ENCODE data around the gene FGFBP2.

The FGFBP2 gene

GRCh38 chr4:15989424-15989823 is 26.4 kb upstream of the FGFBP2 start:
- H3K4me3 ChIP-seq (replicated peaks; ENCODE audit: low read depth, low read length), result no peak overlapping the region
- no peak for DNase-seq (ENCODE audit: extremely low read depth, low read depth)
- TF ChIP-seq CTCF (IDR thresholded peaks at IDR 0.05; ENCODE audit: low read depth, low read length, missing control alignments), result no peak

GRCh38 chr4:15988222-15988621 is 25.2 kb upstream of the FGFBP2 start:
- H3K4me3 ChIP-seq (replicated peaks; ENCODE audit: low read depth, low read length), result no peak overlapping the region
- DNase-seq (ENCODE audit: extremely low read depth, low read depth), result no peak
- no peak for TF ChIP-seq CTCF (IDR thresholded peaks at IDR 0.05; ENCODE audit: low read depth, low read length, missing control alignments)

GRCh38 chr4:15986907-15987306 is 23.9 kb upstream of the FGFBP2 start:
- DNase-seq (ENCODE audit: extremely low read depth, low read depth), result no peak
- no peak for TF ChIP-seq CTCF (IDR thresholded peaks at IDR 0.05; ENCODE audit: low read depth, low read length, missing control alignments)
- no peak overlapping the region for H3K4me3 ChIP-seq (replicated peaks; ENCODE audit: low read depth, low read length)

GRCh38 chr4:15983610-15984009 is 20.6 kb upstream of the FGFBP2 start:
- H3K4me3 ChIP-seq (replicated peaks; ENCODE audit: low read depth, low read length), result no peak overlapping the region
- TF ChIP-seq CTCF (IDR thresholded peaks at IDR 0.05; ENCODE audit: low read depth, low read length, missing control alignments), result no peak
- DNase-seq (ENCODE audit: extremely low read depth, low read depth), result no peak

GRCh38 chr4:15982842-15983524 is 20.0 kb upstream of the FGFBP2 start:
- H3K4me3 ChIP-seq (replicated peaks; ENCODE audit: low read depth, low read length), result no peak overlapping the region
- no peak for TF ChIP-seq CTCF (IDR thresholded peaks at IDR 0.05; ENCODE audit: low read depth, low read length, missing control alignments)
- no peak for DNase-seq (ENCODE audit: extremely low read depth, low read depth)

GRCh38 chr4:15976456-15977447 is 13.8 kb upstream of the FGFBP2 start:
- DNase-seq (ENCODE audit: extremely low read depth, low read depth), result no peak
- peak; percentile 2 for TF ChIP-seq CTCF (IDR thresholded peaks at IDR 0.05; ENCODE audit: low read depth, low read length, missing control alignments)
- no peak overlapping the region for H3K4me3 ChIP-seq (replicated peaks; ENCODE audit: low read depth, low read length)

Measured in HFF-Myc (cell line).